OCI-LY7 (cell line): ENCODE data around the gene PAX7. TPM values are rescaled to one million over a fixed set of nuclear protein-coding genes. Genes with fewer than 3 reads are reported as not detected.

Experiments used
- BruUV-seq: library from RNA; stranded (reverse); fragments of 400-500 nt; replicated peaks from 2 replicates; lab custom pipeline; 2021; lab: Mats Ljungman, UMichigan
- CTCF ChIA-PET: fragments of 300-600 bp; sonication (Branson Sonifier 250); formaldehyde crosslinking; loops from one replicate; lab custom pipeline; 2022; ENCODE audit warnings: antibody characterized with exemption; ENCODE audit not compliant: unreplicated experiment; lab: Charles Lee
- POLR2A ChIA-PET: fragments of 300-600 bp; sonication (Branson Sonifier 250); formaldehyde crosslinking; loops from one replicate; lab custom pipeline; 2022; ENCODE audit warnings: antibody characterized with exemption; lab: Charles Lee
- DNase-seq: peaks from one replicate; pipeline ENCODE4 v3.0.0-alpha.2; 2015; ENCODE audit warnings: low spot score
- H2AFZ ChIP-seq: fragments of 200-600 bp; sonication (generic), shearing (Covaris generic); 2 replicates; pipeline ENCODE4 v1.6.1; 2014; ENCODE audit warnings: mild to moderate bottlenecking, antibody characterized with exemption, low read length, moderate library complexity
- H3K27ac ChIP-seq: fragments of 200-600 bp; sonication (generic); 2 replicates; pipeline ENCODE4 v1.5.1; 2014; ENCODE audit warnings: mixed run types, low read depth, mild to moderate bottlenecking, moderate library complexity, low read length, inconsistent platforms; ENCODE audit not compliant: poor library complexity, severe bottlenecking
- H3K36me3 ChIP-seq: fragments of 200-600 bp; sonication (generic); 2 replicates; pipeline ENCODE4 v1.6.1; 2014; ENCODE audit warnings: mild to moderate bottlenecking, antibody characterized with exemption, low read length, moderate library complexity, mixed read lengths; ENCODE audit not compliant: insufficient read depth
- H3K4me1 ChIP-seq: fragments of 200-600 bp; sonication (generic); 2 replicates; pipeline ENCODE4 v1.5.1; 2014; ENCODE audit warnings: mild to moderate bottlenecking, low read length; ENCODE audit not compliant: insufficient read depth, poor library complexity, severe bottlenecking
- H3K4me2 ChIP-seq: fragments of 200-600 bp; sonication (generic); 2 replicates; pipeline ENCODE4 v1.6.1; 2014; ENCODE audit warnings: mild to moderate bottlenecking, low read length
- H3K4me3 ChIP-seq: fragments of 200-600 bp; sonication (generic); 2 replicates; pipeline ENCODE4 v1.5.1; 2014; ENCODE audit warnings: mild to moderate bottlenecking, low read depth, low read length; ENCODE audit not compliant: poor library complexity, severe bottlenecking
- H3K79me2 ChIP-seq: fragments of 200-600 bp; sonication (generic); 2 replicates; pipeline ENCODE4 v1.6.1; 2016; ENCODE audit warnings: low read depth, mild to moderate bottlenecking, low read length, moderate library complexity, mixed read lengths; ENCODE audit not compliant: insufficient read depth
- H3K9me2 ChIP-seq: fragments of 200-600 bp; sonication (generic); 2 replicates; pipeline ENCODE4 v1.6.1; 2016; ENCODE audit warnings: mild to moderate bottlenecking, low read length, mixed read lengths; ENCODE audit not compliant: insufficient read depth
- H3K9me3 ChIP-seq: fragments of 200-600 bp; sonication (generic); 2 replicates; pipeline ENCODE4 v1.6.1; 2014; ENCODE audit warnings: mild to moderate bottlenecking, mixed run types, low read length, mixed read lengths
- H4K20me1 ChIP-seq: fragments of 200-600 bp; sonication (generic); 2 replicates; pipeline ENCODE4 v1.6.1; 2014; ENCODE audit warnings: mild to moderate bottlenecking, antibody characterized with exemption, low read length, moderate library complexity, mixed read lengths; ENCODE audit not compliant: insufficient read depth
- CTCF ChIP-seq: fragments of 200-600 bp; sonication (generic); conservative IDR thresholded peaks from 2 replicates; pipeline ENCODE4 v1.5.1; 2014; ENCODE audit warnings: mild to moderate bottlenecking, antibody characterized with exemption, low read length, moderate library complexity, mixed read lengths
- EZH2phosphoT487 ChIP-seq: fragments of 200-600 bp; sonication (generic); IDR thresholded peaks from 2 replicates; pipeline ENCODE4 v1.6.1; 2018; ENCODE audit warnings: low read depth, borderline replicate concordance, mild to moderate bottlenecking, mixed run types, antibody characterized with exemption, low read length, moderate library complexity, mixed read lengths
- intact Hi-C: fragments of 100-400 bp; cut with micrococcal nuclease; formaldehyde crosslinking; loops from one replicate; pipeline ENCODE4 v1.10.0; 2022; ENCODE audit not compliant: unreplicated experiment
- total RNA-seq, 2 experiments: library from RNA; depleted of rRNA in 1 of 2; stranded (reverse); fragments of >200 nt in 1 of 2; shearing (Covaris generic) in 1 of 2; gene quantifications; 2 replicates each; pipeline ENCODE4 v1.2.3, GENCODE V29; 2014 to 2022

PAX7 gene
- total RNA-seq, 2 experiments from 2014 or later = not detected

- BruUV-seq = no TSS peak
- POLR2A ChIA-PET = no interaction called here
Observed at GRCh38 chr1:18644973-18645746, 14.5 kb downstream of the PAX7 start.

DNA sequence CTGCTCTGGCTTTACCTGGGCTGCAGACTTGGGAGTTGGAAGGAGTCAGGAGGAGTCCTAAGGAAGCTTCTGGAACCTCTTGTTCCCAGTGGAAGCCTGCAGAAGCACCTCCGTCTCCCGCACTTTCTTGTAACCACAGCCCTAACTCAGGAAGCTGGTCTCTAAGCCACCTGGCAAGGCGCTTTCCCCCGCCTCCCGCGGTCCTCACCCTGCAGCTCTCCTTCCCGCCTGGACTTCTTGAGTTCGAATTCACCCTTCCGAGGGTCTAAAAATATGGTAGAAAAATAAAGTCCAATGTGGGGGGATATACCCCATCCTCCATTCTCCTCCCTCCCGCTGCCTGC lies 15.1 kb downstream of the PAX7 start:
- CTCF ChIA-PET = no interaction called here
- no peaks in the 10 kb centered on the region for H3K9me3 ChIP-seq
- TF ChIP-seq EZH2phosphoT487 (no peak; the same call in 1 of the 2 replicates), CTCF (no peak)
- no peaks in the 10 kb centered on the region for H3K36me3 ChIP-seq
- no peaks in the 10 kb centered on the region for H4K20me1 ChIP-seq
- H3K9me2 ChIP-seq = no peaks in the 10 kb centered on the region
- POLR2A ChIA-PET = no interaction called here
- H3K4me3 ChIP-seq = no peak overlapping the region
- H2AFZ ChIP-seq = no peak overlapping the region
- BruUV-seq = no TSS peak
- intact Hi-C loops = no loop called here
- DNase-seq = no peak
- no peak overlapping the region for H3K4me2 ChIP-seq
- no peaks in the 10 kb centered on the region for H3K79me2 ChIP-seq
- no peak overlapping the region for H3K27ac ChIP-seq
- peaks cover 32% of the 10 kb centered on the region for H3K4me1 ChIP-seq

More at GRCh38 chr1:18644973-18645746, 14.5 kb downstream of the PAX7 start:
- peaks cover 26% of the 10 kb centered on the region for H3K4me1 ChIP-seq
- no peak for DNase-seq
- H3K79me2 ChIP-seq = no peaks in the 10 kb centered on the region
- H3K9me3 ChIP-seq = no peaks in the 10 kb centered on the region
- no peak for TF ChIP-seq CTCF
- no peak for TF ChIP-seq EZH2phosphoT487
- H3K4me2 ChIP-seq = no peak overlapping the region
- H3K36me3 ChIP-seq = no peaks in the 10 kb centered on the region
- H2AFZ ChIP-seq = no peak overlapping the region
- CTCF ChIA-PET = no interaction called here
- no peaks in the 10 kb centered on the region for H4K20me1 ChIP-seq
- H3K4me3 ChIP-seq = no peak overlapping the region
- intact Hi-C loops = no loop called here
- no peak overlapping the region for H3K27ac ChIP-seq
- no peaks in the 10 kb centered on the region for H3K9me2 ChIP-seq

GRCh38 chr1:18646091-18646785 lies 15.6 kb downstream of the PAX7 start:
- intact Hi-C loops = no loop called here
- H3K4me1 ChIP-seq = peaks cover 37% of the 10 kb centered on the region

More at GRCh38 chr1:18646091-18646785, 15.6 kb downstream of the PAX7 start:
- CTCF ChIA-PET = no interaction called here
- H2AFZ ChIP-seq = no peak overlapping the region
- no peaks in the 10 kb centered on the region for H3K79me2 ChIP-seq
- H4K20me1 ChIP-seq = no peaks in the 10 kb centered on the region
- no peaks in the 10 kb centered on the region for H3K36me3 ChIP-seq
- DNase-seq = no peak
- no peak overlapping the region for H3K4me2 ChIP-seq
- POLR2A ChIA-PET = no interaction called here
- no peaks in the 10 kb centered on the region for H3K9me3 ChIP-seq
- BruUV-seq = no TSS peak
- H3K9me2 ChIP-seq = no peaks in the 10 kb centered on the region
- H3K27ac ChIP-seq = no peak overlapping the region
- TF ChIP-seq CTCF (no peak), EZH2phosphoT487 (peak; percentile 79)
- no peak overlapping the region for H3K4me3 ChIP-seq
